ENCODE measurements around the gene MCC. TPM values are rescaled to one million over a fixed set of nuclear protein-coding genes. Genes with fewer than 3 reads are reported as not detected.
"Not testable (repeated sequence)": the region's sequence is repeated elsewhere in the genome, so short reads cannot be mapped to it uniquely, and the experiment has no call there.

MCC gene
- total RNA-seq, 1 donor from 2014 or later, result 14.0 TPM

DNA sequence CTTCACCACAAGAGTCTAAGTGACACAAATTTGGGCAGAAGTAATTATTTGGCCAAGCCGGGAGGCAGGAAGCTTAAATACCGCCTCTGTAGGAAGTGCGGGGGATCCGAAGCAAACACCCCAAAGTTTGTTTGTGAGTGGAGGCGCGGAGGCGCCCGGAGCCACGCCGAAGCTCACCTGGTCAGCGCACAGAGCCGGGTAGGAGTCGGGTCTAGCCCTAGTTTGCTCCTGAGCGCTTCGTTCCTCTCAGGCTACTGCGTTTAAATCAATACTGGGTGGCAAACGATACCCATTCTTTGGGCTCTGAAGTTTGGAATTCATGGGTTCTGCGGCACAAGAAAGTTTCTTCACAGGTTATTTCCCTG, 855 bp downstream of the MCC start:
- peak overlapping the region; percentile 94 for H3K4me3 Mint-ChIP-seq (ENCODE audit: unreplicated experiment)
- H3K4me1 Mint-ChIP-seq (ENCODE audit: unreplicated experiment), result peaks cover 21% of the 10 kb centered on the region
- no peak for DNase-seq (ENCODE audit: extremely low spot score, unreplicated experiment)
- peaks cover 7% of the 10 kb centered on the region for H3K9me3 Mint-ChIP-seq (ENCODE audit: unreplicated experiment)
- peaks cover 4% of the 10 kb centered on the region for H3K36me3 Mint-ChIP-seq (ENCODE audit: unreplicated experiment)
- no peak for TF ChIP-seq CTCF (IDR thresholded peaks at IDR 0.05)
- H3K27ac Mint-ChIP-seq (ENCODE audit: unreplicated experiment), result peak overlapping the region; percentile 77
- no peaks in the 10 kb centered on the region for H3K27me3 Mint-ChIP-seq (ENCODE audit: unreplicated experiment)

- no peak for DNase-seq (ENCODE audit: extremely low spot score, unreplicated experiment)
- TF ChIP-seq CTCF (IDR thresholded peaks at IDR 0.05), result no peak
- no peak overlapping the region for H3K4me3 Mint-ChIP-seq (ENCODE audit: unreplicated experiment)
- no peaks in the 10 kb centered on the region for H3K4me1 Mint-ChIP-seq (ENCODE audit: unreplicated experiment)
- no peak overlapping the region for H3K27ac Mint-ChIP-seq (ENCODE audit: unreplicated experiment)
- H3K9me3 Mint-ChIP-seq (ENCODE audit: unreplicated experiment), result peaks cover 7% of the 10 kb centered on the region
- no peaks in the 10 kb centered on the region for H3K27me3 Mint-ChIP-seq (ENCODE audit: unreplicated experiment)
- peaks cover 4% of the 10 kb centered on the region for H3K36me3 Mint-ChIP-seq (ENCODE audit: unreplicated experiment)
Observed at GRCh38 chr5:113480243-113480642, 8.0 kb downstream of the MCC start.

DNA sequence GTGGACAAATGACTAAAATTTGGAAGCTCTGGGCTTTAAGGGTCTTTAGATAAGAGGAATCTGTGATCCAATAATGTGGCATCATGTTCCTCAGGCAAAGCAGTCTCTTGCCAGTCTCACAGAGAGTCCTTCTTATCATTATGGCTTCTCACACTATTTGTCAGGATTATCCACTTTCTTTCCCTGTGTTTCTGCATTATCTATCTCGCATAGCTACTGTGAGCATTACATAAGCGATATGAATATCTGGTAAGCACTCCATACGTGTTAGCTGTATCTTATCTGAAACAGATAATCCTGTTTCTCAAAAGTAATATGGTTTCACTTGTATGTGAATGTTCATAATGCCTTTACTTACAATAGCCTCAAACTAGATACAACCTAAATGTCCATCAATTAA, 9.6 kb downstream of the MCC start:
- H3K27me3 Mint-ChIP-seq (ENCODE audit: unreplicated experiment), result no peaks in the 10 kb centered on the region
- H3K9me3 Mint-ChIP-seq (ENCODE audit: unreplicated experiment), result peaks cover 7% of the 10 kb centered on the region
- peaks cover 4% of the 10 kb centered on the region for H3K36me3 Mint-ChIP-seq (ENCODE audit: unreplicated experiment)
- no peak overlapping the region for H3K27ac Mint-ChIP-seq (ENCODE audit: unreplicated experiment)
- no peak for TF ChIP-seq CTCF (IDR thresholded peaks at IDR 0.05)
- DNase-seq (ENCODE audit: extremely low spot score, unreplicated experiment), result no peak
- no peaks in the 10 kb centered on the region for H3K4me1 Mint-ChIP-seq (ENCODE audit: unreplicated experiment)
- no peak overlapping the region for H3K4me3 Mint-ChIP-seq (ENCODE audit: unreplicated experiment)

DNA sequence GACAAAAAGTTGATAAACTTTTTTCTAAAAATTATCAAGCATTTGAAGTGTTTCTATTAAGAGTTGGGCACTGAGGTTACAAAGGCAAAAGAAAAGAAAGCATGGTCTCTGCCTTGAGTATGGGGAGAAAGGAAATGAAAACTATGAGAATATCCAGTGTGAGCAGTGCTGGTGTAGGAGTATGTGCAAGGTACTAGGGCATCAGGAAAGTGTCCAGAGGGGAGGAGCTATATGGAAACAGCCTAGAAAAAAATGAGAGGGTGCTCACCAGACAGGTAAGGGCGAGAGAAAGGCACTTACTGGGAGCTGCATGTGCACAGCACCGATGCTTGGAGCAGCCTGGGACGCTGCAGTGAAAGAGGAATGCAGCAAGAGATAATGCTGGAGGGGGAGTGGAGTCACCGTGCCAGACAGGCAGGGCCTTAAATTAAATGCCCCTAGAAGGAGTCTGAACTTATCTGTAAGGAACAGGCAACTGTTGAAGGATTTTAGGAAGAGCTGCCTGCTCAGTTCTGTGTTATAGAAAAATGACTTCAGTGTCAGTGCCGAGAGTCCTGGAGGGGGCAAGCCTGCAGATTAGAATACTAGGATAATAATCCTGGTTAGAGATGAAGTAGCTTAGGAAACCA, 14.0 kb downstream of the MCC start:
- Mint-ChIP-seq H3K4me1 (ENCODE audit: unreplicated experiment) (no peaks in the 10 kb centered on the region), H3K27ac (ENCODE audit: unreplicated experiment) (no peak overlapping the region), H3K4me3 (ENCODE audit: unreplicated experiment) (no peak overlapping the region), H3K36me3 (ENCODE audit: unreplicated experiment) (peaks cover 2% of the 10 kb centered on the region), H3K27me3 (ENCODE audit: unreplicated experiment) (no peaks in the 10 kb centered on the region), H3K9me3 (ENCODE audit: unreplicated experiment) (peaks cover 12% of the 10 kb centered on the region)
- no peak for TF ChIP-seq CTCF (IDR thresholded peaks at IDR 0.05)
- no peak for DNase-seq (ENCODE audit: extremely low spot score, unreplicated experiment)

GRCh38 chr5:113463032-113463431, 25.2 kb downstream of the MCC start:
- Mint-ChIP-seq H3K4me1 (ENCODE audit: unreplicated experiment) (peaks cover 8% of the 10 kb centered on the region), H3K27ac (ENCODE audit: unreplicated experiment) (no peak overlapping the region), H3K4me3 (ENCODE audit: unreplicated experiment) (no peak overlapping the region), H3K27me3 (ENCODE audit: unreplicated experiment) (no peaks in the 10 kb centered on the region), H3K9me3 (ENCODE audit: unreplicated experiment) (no peaks in the 10 kb centered on the region), H3K36me3 (ENCODE audit: unreplicated experiment) (no peaks in the 10 kb centered on the region)
- no peak for TF ChIP-seq CTCF (IDR thresholded peaks at IDR 0.05)
- no peak for DNase-seq (ENCODE audit: extremely low spot score, unreplicated experiment)

DNA sequence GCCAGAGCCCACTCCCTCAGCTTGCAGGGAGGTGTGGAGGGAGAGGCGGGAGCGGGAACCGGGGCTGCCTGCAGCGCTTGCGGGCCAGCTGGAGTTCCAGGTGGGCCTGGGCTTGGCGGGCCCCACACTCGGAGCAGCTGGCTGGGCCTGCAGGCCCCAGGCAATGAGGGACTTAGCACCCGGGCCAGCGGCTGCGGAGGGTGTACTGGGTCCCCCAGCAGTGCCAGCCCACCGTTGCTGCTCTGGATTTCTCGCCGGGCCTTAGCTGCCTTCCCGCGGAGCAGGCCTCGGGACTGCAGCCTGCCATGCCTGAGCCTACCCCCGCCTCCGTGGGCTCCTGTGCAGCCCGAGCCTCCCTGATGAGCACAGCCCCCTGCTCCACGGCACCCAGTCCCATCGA, 31.1 kb downstream of the MCC start:
- not testable (repeated sequence) for H3K27ac Mint-ChIP-seq (ENCODE audit: unreplicated experiment); H3K36me3 Mint-ChIP-seq (ENCODE audit: unreplicated experiment); H3K9me3 Mint-ChIP-seq (ENCODE audit: unreplicated experiment); H3K27me3 Mint-ChIP-seq (ENCODE audit: unreplicated experiment); DNase-seq (ENCODE audit: extremely low spot score, unreplicated experiment); H3K4me3 Mint-ChIP-seq (ENCODE audit: unreplicated experiment); H3K4me1 Mint-ChIP-seq (ENCODE audit: unreplicated experiment)

Measured in osteocyte (in vitro differentiated cells).